MG63 (cell line): ENCODE results near the gene CLDN8. TPM values are rescaled to one million over a fixed set of nuclear protein-coding genes. Genes with fewer than 3 reads are reported as not detected.

ENCODE experiments used
- DNase-seq: peaks from one replicate; pipeline ENCODE4 v3.0.0-alpha.2; 2020
- H3K27me3 ChIP-seq: fragments of 250-450 bp; sonication (Bioruptor Pico); 2 replicates; pipeline ENCODE4 v1.5.1; 2020; ENCODE audit warnings: mild to moderate bottlenecking, moderate library complexity
- H3K36me3 ChIP-seq: fragments of 250-450 bp; sonication (Bioruptor Pico); 2 replicates; pipeline ENCODE4 v1.5.1; 2020; ENCODE audit warnings: mild to moderate bottlenecking, moderate library complexity
- H3K4me3 ChIP-seq: fragments of 250-450 bp; sonication (Bioruptor Pico); 2 replicates; pipeline ENCODE4 v1.5.1; 2020; ENCODE audit warnings: mild to moderate bottlenecking, moderate library complexity
- H3K9me3 ChIP-seq: fragments of 250-450 bp; sonication (Bioruptor Pico); 2 replicates; pipeline ENCODE4 v1.5.1; 2020; ENCODE audit warnings: mild to moderate bottlenecking, moderate library complexity
- total RNA-seq: library from RNA; depleted of rRNA; stranded (reverse); fragments of >200 nt; shearing (Covaris generic); gene quantifications from 2 replicates; pipeline ENCODE4 v1.2.3, GENCODE V29; 2014; ENCODE audit warnings: low replicate concordance

CLDN8 gene
- total RNA-seq, 1 experiment from 2014 or later, result not detected

GRCh38 chr21:30223596-30223995 lies 7.7 kb upstream of the CLDN8 start:
- Histone ChIP-seq H3K9me3 (no peaks in the 10 kb centered on the region), H3K27me3 (no peaks in the 10 kb centered on the region; the same call in 1 of the 2 replicates), H3K4me3 (no peak overlapping the region), H3K36me3 (no peaks in the 10 kb centered on the region)
- DNase-seq, result no peak

- DNase-seq, result no peak
- Histone ChIP-seq H3K4me3 (no peak overlapping the region), H3K27me3 (no peaks in the 10 kb centered on the region; the same call in 1 of the 2 replicates), H3K36me3 (no peaks in the 10 kb centered on the region), H3K9me3 (no peaks in the 10 kb centered on the region)
These were observed 6.8 kb upstream of the CLDN8 start for GRCh38 chr21:30222724-30223123.

GRCh38 chr21:30211071-30211470 lies 4.8 kb downstream of the CLDN8 start:
- no peak overlapping the region for H3K4me3 ChIP-seq
- no peak for DNase-seq
- H3K9me3 ChIP-seq, result no peaks in the 10 kb centered on the region
- no peaks in the 10 kb centered on the region for H3K27me3 ChIP-seq
- no peaks in the 10 kb centered on the region for H3K36me3 ChIP-seq

- H3K9me3 ChIP-seq, result no peaks in the 10 kb centered on the region
- no peak overlapping the region for H3K4me3 ChIP-seq
- no peak for DNase-seq
- no peaks in the 10 kb centered on the region for H3K36me3 ChIP-seq
- no peaks in the 10 kb centered on the region for H3K27me3 ChIP-seq
These were observed 6.3 kb downstream of the CLDN8 start for GRCh38 chr21:30209601-30210000.

- H3K36me3 ChIP-seq, result no peaks in the 10 kb centered on the region
- no peaks in the 10 kb centered on the region for H3K9me3 ChIP-seq
- DNase-seq, result no peak
- H3K4me3 ChIP-seq, result no peak overlapping the region
- H3K27me3 ChIP-seq, result no peaks in the 10 kb centered on the region
These were observed 8.7 kb downstream of the CLDN8 start for GRCh38 chr21:30207252-30207579.

- Histone ChIP-seq H3K36me3 (no peaks in the 10 kb centered on the region), H3K27me3 (no peaks in the 10 kb centered on the region), H3K9me3 (no peaks in the 10 kb centered on the region), H3K4me3 (no peak overlapping the region)
- DNase-seq, result peak; percentile 17
These were observed 9.2 kb downstream of the CLDN8 start for GRCh38 chr21:30206551-30207251.

GRCh38 chr21:30200000-30200399 lies 15.9 kb downstream of the CLDN8 start:
- no peak for DNase-seq
- no peak overlapping the region for H3K4me3 ChIP-seq
- no peaks in the 10 kb centered on the region for H3K36me3 ChIP-seq
- no peaks in the 10 kb centered on the region for H3K27me3 ChIP-seq
- no peaks in the 10 kb centered on the region for H3K9me3 ChIP-seq

GRCh38 chr21:30194701-30195299 lies 21.1 kb downstream of the CLDN8 start:
- DNase-seq, result no peak
- H3K4me3 ChIP-seq, result no peak overlapping the region
- no peaks in the 10 kb centered on the region for H3K9me3 ChIP-seq
- H3K36me3 ChIP-seq, result no peaks in the 10 kb centered on the region
- peaks cover 2% of the 10 kb centered on the region; the same call in 1 of the 2 replicates for H3K27me3 ChIP-seq

GRCh38 chr21:30193201-30193600 lies 22.7 kb downstream of the CLDN8 start:
- H3K4me3 ChIP-seq, result no peak overlapping the region
- no peak for DNase-seq
- H3K9me3 ChIP-seq, result no peaks in the 10 kb centered on the region
- H3K36me3 ChIP-seq, result no peaks in the 10 kb centered on the region
- H3K27me3 ChIP-seq, result peaks cover 4% of the 10 kb centered on the region

GRCh38 chr21:30190554-30190953 lies 25.3 kb downstream of the CLDN8 start:
- Histone ChIP-seq H3K9me3 (no peaks in the 10 kb centered on the region), H3K4me3 (no peak overlapping the region), H3K36me3 (no peaks in the 10 kb centered on the region), H3K27me3 (peaks cover 4% of the 10 kb centered on the region)
- no peak for DNase-seq

- DNase-seq, result no peak
- Histone ChIP-seq H3K9me3 (no peaks in the 10 kb centered on the region), H3K27me3 (peaks cover 4% of the 10 kb centered on the region), H3K36me3 (no peaks in the 10 kb centered on the region), H3K4me3 (no peak overlapping the region)
These were observed 26.1 kb downstream of the CLDN8 start for GRCh38 chr21:30189773-30190172.

- H3K9me3 ChIP-seq, result no peaks in the 10 kb centered on the region
- no peak overlapping the region for H3K4me3 ChIP-seq
- no peak for DNase-seq
- no peaks in the 10 kb centered on the region for H3K36me3 ChIP-seq
- H3K27me3 ChIP-seq, result peaks cover 2% of the 10 kb centered on the region; the same call in 1 of the 2 replicates
These were observed 29.7 kb downstream of the CLDN8 start for GRCh38 chr21:30186242-30186641.

- no peaks in the 10 kb centered on the region for H3K9me3 ChIP-seq
- no peak overlapping the region for H3K4me3 ChIP-seq
- no peaks in the 10 kb centered on the region for H3K36me3 ChIP-seq
- DNase-seq, result no peak
- no peaks in the 10 kb centered on the region for H3K27me3 ChIP-seq
These were observed 47.8 kb downstream of the CLDN8 start for GRCh38 chr21:30168086-30168485.

- H3K27me3 ChIP-seq, result no peaks in the 10 kb centered on the region
These were observed 49.2 kb downstream of the CLDN8 start, which contains the start of gene CLDN17 for GRCh38 chr21:30166705-30167104. Gene CLDN17, minus strand, starts transcription at chr21:30166805. Its CDS starts 188 bp downstream, at chr21:30166617.

GRCh38 chr21:30166171-30166570 lies 49.7 kb downstream of the CLDN8 start:
- Histone ChIP-seq H3K9me3 (no peaks in the 10 kb centered on the region), H3K27me3 (no peaks in the 10 kb centered on the region), H3K4me3 (no peak overlapping the region), H3K36me3 (no peaks in the 10 kb centered on the region)
- no peak for DNase-seq

More at GRCh38 chr21:30166705-30167104, 49.2 kb downstream of the CLDN8 start, which contains the start of gene CLDN17:
- Histone ChIP-seq H3K36me3 (no peaks in the 10 kb centered on the region), H3K4me3 (no peak within 1 kb of the TSS), H3K9me3 (no peaks in the 10 kb centered on the region)
- DNase-seq, result no peak

- Histone ChIP-seq H3K4me3 (no peak overlapping the region), H3K9me3 (no peaks in the 10 kb centered on the region), H3K27me3 (no peaks in the 10 kb centered on the region; the same call in 1 of the 2 replicates), H3K36me3 (no peaks in the 10 kb centered on the region)
- DNase-seq, result no peak
These were observed 51.1 kb downstream of the CLDN8 start for GRCh38 chr21:30164796-30165195.
